ENCODE measurements around the gene RAG2. TPM values are rescaled to one million over a fixed set of nuclear protein-coding genes. Genes with fewer than 3 reads are reported as not detected.

The RAG2 gene
- total RNA-seq, 1 donor from 2014 or later: not detected

DNA sequence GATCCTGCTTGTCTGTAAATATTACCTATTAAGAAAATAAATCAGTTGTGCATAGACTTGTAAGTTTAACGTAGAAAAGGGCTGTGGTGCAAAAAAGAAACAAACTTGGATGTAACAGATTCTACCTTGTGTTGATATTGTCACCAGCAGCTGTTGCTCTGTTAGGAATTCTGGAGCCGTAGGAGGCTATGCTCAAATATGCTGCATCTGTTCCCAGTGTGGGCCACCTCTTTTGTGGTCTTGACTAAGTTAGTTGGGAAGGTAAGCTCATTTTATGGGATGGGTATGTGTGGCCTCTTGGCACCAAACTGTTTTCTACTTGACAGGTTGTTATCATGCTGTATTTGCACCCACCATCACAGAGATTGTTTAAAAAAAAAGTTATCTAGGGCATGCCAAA lies 29.4 kb upstream of the RAG2 start:
- H3K4me3 ChIP-seq (ENCODE audit: insufficient read depth, low read depth, low read length): no peak overlapping the region
- no peaks in the 10 kb centered on the region for H3K27me3 ChIP-seq (ENCODE audit: insufficient read depth, low read length)
- no peaks in the 10 kb centered on the region for H3K36me3 ChIP-seq (ENCODE audit: insufficient read depth, low read length)
- no peak for TF ChIP-seq EZH2 (IDR thresholded peaks at IDR 0.05; ENCODE audit: insufficient read depth, low read length)
- TF ChIP-seq, protein P1, sequence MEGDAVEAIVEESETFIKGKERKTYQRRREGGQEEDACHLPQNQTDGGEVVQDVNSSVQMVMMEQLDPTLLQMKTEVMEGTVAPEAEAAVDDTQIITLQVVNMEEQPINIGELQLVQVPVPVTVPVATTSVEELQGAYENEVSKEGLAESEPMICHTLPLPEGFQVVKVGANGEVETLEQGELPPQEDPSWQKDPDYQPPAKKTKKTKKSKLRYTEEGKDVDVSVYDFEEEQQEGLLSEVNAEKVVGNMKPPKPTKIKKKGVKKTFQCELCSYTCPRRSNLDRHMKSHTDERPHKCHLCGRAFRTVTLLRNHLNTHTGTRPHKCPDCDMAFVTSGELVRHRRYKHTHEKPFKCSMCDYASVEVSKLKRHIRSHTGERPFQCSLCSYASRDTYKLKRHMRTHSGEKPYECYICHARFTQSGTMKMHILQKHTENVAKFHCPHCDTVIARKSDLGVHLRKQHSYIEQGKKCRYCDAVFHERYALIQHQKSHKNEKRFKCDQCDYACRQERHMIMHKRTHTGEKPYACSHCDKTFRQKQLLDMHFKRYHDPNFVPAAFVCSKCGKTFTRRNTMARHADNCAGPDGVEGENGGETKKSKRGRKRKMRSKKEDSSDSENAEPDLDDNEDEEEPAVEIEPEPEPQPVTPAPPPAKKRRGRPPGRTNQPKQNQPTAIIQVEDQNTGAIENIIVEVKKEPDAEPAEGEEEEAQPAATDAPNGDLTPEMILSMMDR (IDR thresholded peaks at IDR 0.05; ENCODE audit: insufficient read depth, low read depth, low read length): no peak
- H3K9ac ChIP-seq (ENCODE audit: low read length): no peak overlapping the region
- H3K4me2 ChIP-seq (ENCODE audit: low read length): no peak overlapping the region
- Mint-ChIP-seq H3K4me3 (ENCODE audit: unreplicated experiment) (no peak overlapping the region), H3K27ac (ENCODE audit: unreplicated experiment) (no peak overlapping the region), H3K27me3 (ENCODE audit: low read depth, unreplicated experiment) (no peaks in the 10 kb centered on the region), H3K9me3 (ENCODE audit: unreplicated experiment) (no peaks in the 10 kb centered on the region), H3K4me1 (ENCODE audit: low read depth, unreplicated experiment) (no peaks in the 10 kb centered on the region), H3K36me3 (ENCODE audit: low read depth, unreplicated experiment) (no peaks in the 10 kb centered on the region)
- no peak for DNase-seq (ENCODE audit: low read depth)
- no peaks in the 10 kb centered on the region for H3K4me1 ChIP-seq (ENCODE audit: insufficient read depth, low read length)
- no peak overlapping the region for H3K27ac ChIP-seq (ENCODE audit: low read depth, low read length)
- no peak for FAIRE-seq
- no peaks in the 10 kb centered on the region for H3K9me3 ChIP-seq (ENCODE audit: insufficient read depth, low read depth, low read length)
- H2AFZ ChIP-seq (ENCODE audit: low read depth, low read length): no peak overlapping the region
- no peaks in the 10 kb centered on the region for H4K20me1 ChIP-seq (ENCODE audit: insufficient read depth, low read length)
- H3K79me2 ChIP-seq (ENCODE audit: insufficient read depth, low read length): no peaks in the 10 kb centered on the region

DNA sequence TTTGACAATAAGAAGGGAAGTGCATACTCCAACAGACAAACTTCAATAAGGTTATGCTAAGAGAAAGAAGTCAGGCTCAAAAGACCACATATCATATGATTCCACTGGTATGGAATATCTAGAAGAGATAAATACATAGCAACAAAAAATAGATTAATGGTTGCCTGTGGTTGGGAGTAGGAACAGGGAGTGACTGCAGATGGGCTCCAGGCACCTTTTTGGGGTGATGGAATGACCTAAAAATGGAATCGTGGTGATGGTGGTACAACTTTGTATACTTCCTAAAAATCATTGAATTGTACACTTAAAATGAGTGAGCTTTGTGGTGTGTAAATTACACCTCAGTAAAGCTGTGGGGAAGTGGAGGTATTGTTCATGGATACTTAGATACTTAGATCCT lies 29.0 kb upstream of the RAG2 start:
- Mint-ChIP-seq H3K4me1 (ENCODE audit: low read depth, unreplicated experiment) (no peaks in the 10 kb centered on the region), H3K27ac (ENCODE audit: unreplicated experiment) (no peak overlapping the region), H3K4me3 (ENCODE audit: unreplicated experiment) (no peak overlapping the region), H3K27me3 (ENCODE audit: low read depth, unreplicated experiment) (no peaks in the 10 kb centered on the region), H3K36me3 (ENCODE audit: low read depth, unreplicated experiment) (no peaks in the 10 kb centered on the region), H3K9me3 (ENCODE audit: unreplicated experiment) (no peaks in the 10 kb centered on the region)
- H4K20me1 ChIP-seq (ENCODE audit: insufficient read depth, low read length): no peaks in the 10 kb centered on the region
- H3K9ac ChIP-seq (ENCODE audit: low read length): no peak overlapping the region
- DNase-seq (ENCODE audit: low read depth) (no peak), FAIRE-seq (no peak)
- TF ChIP-seq, protein P1 (IDR thresholded peaks at IDR 0.05; ENCODE audit: insufficient read depth, low read depth, low read length): no peak
- TF ChIP-seq EZH2 (IDR thresholded peaks at IDR 0.05; ENCODE audit: insufficient read depth, low read length): no peak
- no peak overlapping the region for H3K27ac ChIP-seq (ENCODE audit: low read depth, low read length)
- H3K36me3 ChIP-seq (ENCODE audit: insufficient read depth, low read length): no peaks in the 10 kb centered on the region
- no peak overlapping the region for H3K4me3 ChIP-seq (ENCODE audit: insufficient read depth, low read depth, low read length)
- H2AFZ ChIP-seq (ENCODE audit: low read depth, low read length): no peak overlapping the region
- H3K79me2 ChIP-seq (ENCODE audit: insufficient read depth, low read length): no peaks in the 10 kb centered on the region
- H3K4me1 ChIP-seq (ENCODE audit: insufficient read depth, low read length): no peaks in the 10 kb centered on the region
- H3K9me3 ChIP-seq (ENCODE audit: insufficient read depth, low read depth, low read length): no peaks in the 10 kb centered on the region
- no peak overlapping the region for H3K4me2 ChIP-seq (ENCODE audit: low read length)
- H3K27me3 ChIP-seq (ENCODE audit: insufficient read depth, low read length): no peaks in the 10 kb centered on the region

DNA sequence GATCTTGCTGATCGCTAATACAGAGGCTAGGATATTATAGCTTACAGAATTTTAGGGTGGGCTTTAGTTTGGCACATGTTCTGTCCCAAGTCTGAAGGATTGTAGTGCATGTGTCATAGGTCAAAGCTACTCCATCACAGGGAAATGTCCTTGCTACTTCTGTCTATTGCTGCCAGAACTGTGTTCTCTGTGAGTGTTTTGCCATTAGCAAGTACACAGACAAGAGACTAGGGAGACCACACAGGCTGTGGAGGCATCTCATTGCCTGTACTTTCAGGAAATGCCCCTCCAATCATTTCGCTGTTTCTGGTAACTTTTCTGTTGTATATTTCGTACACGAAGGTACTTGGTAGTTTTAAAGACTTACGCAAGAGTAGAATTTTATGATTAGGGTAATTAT lies 25.5 kb upstream of the RAG2 start:
- H3K9me3 ChIP-seq (ENCODE audit: insufficient read depth, low read depth, low read length): no peaks in the 10 kb centered on the region
- DNase-seq (ENCODE audit: low read depth) (no peak), FAIRE-seq (no peak)
- no peak overlapping the region for H3K4me3 Mint-ChIP-seq (ENCODE audit: unreplicated experiment)
- no peaks in the 10 kb centered on the region for H3K27me3 Mint-ChIP-seq (ENCODE audit: low read depth, unreplicated experiment)
- H3K36me3 ChIP-seq (ENCODE audit: insufficient read depth, low read length): no peaks in the 10 kb centered on the region
- no peaks in the 10 kb centered on the region for H3K9me3 Mint-ChIP-seq (ENCODE audit: unreplicated experiment)
- H3K4me3 ChIP-seq (ENCODE audit: insufficient read depth, low read depth, low read length): no peak overlapping the region
- no peaks in the 10 kb centered on the region for H3K27me3 ChIP-seq (ENCODE audit: insufficient read depth, low read length)
- no peak for TF ChIP-seq EZH2 (IDR thresholded peaks at IDR 0.05; ENCODE audit: insufficient read depth, low read length)
- TF ChIP-seq, protein P1 (IDR thresholded peaks at IDR 0.05; ENCODE audit: insufficient read depth, low read depth, low read length): no peak
- no peaks in the 10 kb centered on the region for H3K79me2 ChIP-seq (ENCODE audit: insufficient read depth, low read length)
- no peak overlapping the region for H3K27ac Mint-ChIP-seq (ENCODE audit: unreplicated experiment)
- H3K4me1 Mint-ChIP-seq (ENCODE audit: low read depth, unreplicated experiment): no peaks in the 10 kb centered on the region
- H3K9ac ChIP-seq (ENCODE audit: low read length): no peak overlapping the region
- no peak overlapping the region for H2AFZ ChIP-seq (ENCODE audit: low read depth, low read length)
- H3K4me1 ChIP-seq (ENCODE audit: insufficient read depth, low read length): no peaks in the 10 kb centered on the region
- no peaks in the 10 kb centered on the region for H3K36me3 Mint-ChIP-seq (ENCODE audit: low read depth, unreplicated experiment)
- H3K4me2 ChIP-seq (ENCODE audit: low read length): no peak overlapping the region
- no peak overlapping the region for H3K27ac ChIP-seq (ENCODE audit: low read depth, low read length)
- H4K20me1 ChIP-seq (ENCODE audit: insufficient read depth, low read length): no peaks in the 10 kb centered on the region
